DND-41 (cell line): ENCODE data around the gene AP1G2.

Source experiments
- EZH2 ChIP-seq: IDR thresholded peaks from 3 replicates; pipeline ENCODE4 v1.6.1; 2012; ENCODE audit warnings: borderline replicate concordance, low read depth, mild to moderate bottlenecking, moderate library complexity, low read length, inconsistent platforms; ENCODE audit not compliant: severe bottlenecking
- TF ChIP-seq, protein P1 (sequence below): IDR thresholded peaks from 2 replicates; pipeline ENCODE4 v1.5.1; 2012; ENCODE audit warnings: borderline replicate concordance, low read length, moderate library complexity, mild to moderate bottlenecking; ENCODE audit not compliant: poor library complexity, severe bottlenecking; ENCODE audit errors: extremely low read depth

DNA sequence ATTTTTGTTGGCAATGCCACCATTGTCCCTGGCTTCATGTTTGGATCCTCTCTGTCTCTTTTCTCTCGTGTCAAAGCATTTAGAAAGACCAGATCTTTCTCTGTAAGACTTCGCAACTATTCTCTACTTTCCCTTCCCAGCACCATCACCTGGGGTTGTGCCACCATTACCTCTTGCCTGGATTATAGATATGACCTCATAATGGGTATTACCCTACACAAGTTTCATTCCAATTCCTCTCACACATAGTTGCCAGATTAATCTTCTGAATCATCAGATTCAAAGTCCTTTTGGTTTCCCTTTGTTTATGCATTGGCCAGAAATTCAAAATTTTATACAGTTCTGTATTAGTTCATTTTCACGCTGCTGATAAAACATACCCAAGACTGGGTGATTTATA is 41.4 kb upstream of the AP1G2 start:
- TF ChIP-seq, protein P1, sequence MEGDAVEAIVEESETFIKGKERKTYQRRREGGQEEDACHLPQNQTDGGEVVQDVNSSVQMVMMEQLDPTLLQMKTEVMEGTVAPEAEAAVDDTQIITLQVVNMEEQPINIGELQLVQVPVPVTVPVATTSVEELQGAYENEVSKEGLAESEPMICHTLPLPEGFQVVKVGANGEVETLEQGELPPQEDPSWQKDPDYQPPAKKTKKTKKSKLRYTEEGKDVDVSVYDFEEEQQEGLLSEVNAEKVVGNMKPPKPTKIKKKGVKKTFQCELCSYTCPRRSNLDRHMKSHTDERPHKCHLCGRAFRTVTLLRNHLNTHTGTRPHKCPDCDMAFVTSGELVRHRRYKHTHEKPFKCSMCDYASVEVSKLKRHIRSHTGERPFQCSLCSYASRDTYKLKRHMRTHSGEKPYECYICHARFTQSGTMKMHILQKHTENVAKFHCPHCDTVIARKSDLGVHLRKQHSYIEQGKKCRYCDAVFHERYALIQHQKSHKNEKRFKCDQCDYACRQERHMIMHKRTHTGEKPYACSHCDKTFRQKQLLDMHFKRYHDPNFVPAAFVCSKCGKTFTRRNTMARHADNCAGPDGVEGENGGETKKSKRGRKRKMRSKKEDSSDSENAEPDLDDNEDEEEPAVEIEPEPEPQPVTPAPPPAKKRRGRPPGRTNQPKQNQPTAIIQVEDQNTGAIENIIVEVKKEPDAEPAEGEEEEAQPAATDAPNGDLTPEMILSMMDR = no peak
- TF ChIP-seq EZH2 = no peak
